Hepatocyte (in vitro differentiated cells): ENCODE data around the gene ST3GAL4. TPM values are rescaled to one million over a fixed set of nuclear protein-coding genes. Genes with fewer than 3 reads are reported as not detected.

Experiments
- DNase-seq: peaks from one replicate; pipeline ENCODE4 v3.0.0-alpha.2; 2016; ENCODE audit warnings: low spot score
- H2AFZ ChIP-seq: fragments of 200-600 bp; sonication (generic); 2 replicates; pipeline ENCODE4 v1.6.0; 2016; ENCODE audit warnings: antibody characterized with exemption, mild to moderate bottlenecking
- H3K27ac ChIP-seq: fragments of 200-600 bp; sonication (generic); 2 replicates; pipeline ENCODE4 v1.5.1; 2016; ENCODE audit warnings: mild to moderate bottlenecking
- H3K27me3 ChIP-seq: fragments of 200-600 bp; sonication (generic); 2 replicates; pipeline ENCODE4 v1.6.1; 2016
- H3K36me3 ChIP-seq: fragments of 200-600 bp; sonication (generic); replicated peaks from 2 replicates; pipeline ENCODE4 v1.5.1; 2016; ENCODE audit warnings: low read depth; ENCODE audit not compliant: insufficient read depth
- H3K4me1 ChIP-seq: fragments of 200-600 bp; sonication (generic); 2 replicates; pipeline ENCODE4 v1.5.1; 2016; ENCODE audit warnings: mild to moderate bottlenecking, moderate library complexity; ENCODE audit not compliant: insufficient read depth
- H3K4me2 ChIP-seq: fragments of 200-600 bp; sonication (generic); 2 replicates; pipeline ENCODE4 v1.6.0; 2016
- H3K4me3 ChIP-seq: fragments of 200-600 bp; sonication (generic); 2 replicates; pipeline ENCODE4 v1.5.1; 2016; ENCODE audit warnings: mild to moderate bottlenecking
- H3K79me2 ChIP-seq: fragments of 200-600 bp; sonication (generic); 2 replicates; pipeline ENCODE4 v1.6.0; 2017; ENCODE audit warnings: mild to moderate bottlenecking
- H3K9me2 ChIP-seq: fragments of 200-600 bp; sonication (generic); replicated peaks from 2 replicates; pipeline ENCODE4 v1.6.0; 2017; ENCODE audit warnings: mild to moderate bottlenecking; ENCODE audit not compliant: insufficient read depth
- H3K9me3 ChIP-seq: fragments of 200-600 bp; sonication (generic); 2 replicates; pipeline ENCODE4 v1.5.1; 2016; ENCODE audit warnings: low read depth, mild to moderate bottlenecking
- H4K20me1 ChIP-seq: fragments of 200-600 bp; sonication (generic); 2 replicates; pipeline ENCODE4 v1.6.0; 2016; ENCODE audit warnings: mild to moderate bottlenecking; ENCODE audit not compliant: insufficient read depth, poor library complexity, severe bottlenecking
- CTCF ChIP-seq: fragments of 200-600 bp; sonication (generic); IDR thresholded peaks from 2 replicates; pipeline ENCODE4 v1.5.1; 2016; ENCODE audit warnings: antibody characterized with exemption, mild to moderate bottlenecking; ENCODE audit not compliant: poor library complexity
- EZH2 ChIP-seq: fragments of 200-600 bp; sonication (generic); IDR thresholded peaks from 2 replicates; pipeline ENCODE4 v1.6.1; 2016; ENCODE audit warnings: antibody characterized with exemption, mild to moderate bottlenecking, borderline replicate concordance
- EZH2phosphoT487 ChIP-seq: fragments of 200-600 bp; sonication (generic); IDR thresholded peaks from one replicate; pipeline ENCODE4 v1.6.1; 2018; ENCODE audit warnings: antibody characterized with exemption, mild to moderate bottlenecking, low read depth, moderate library complexity; ENCODE audit not compliant: unreplicated experiment, severe bottlenecking
- WGBS: methylation state at CpG from one replicate; pipeline ENCODE4 v1.1.6; 2016; ENCODE audit warnings: low lambda C conversion rate; ENCODE audit errors: missing lambda C conversion rate; 5-methylcytosine and 5-hydroxymethylcytosine counted together
- polyA plus RNA-seq: library from polyadenylated mRNA; unstranded; fragments of >200 nt; fragmentation: Nextera tagmentation; extraction: Ambion mirVana; gene quantifications from 2 replicates; pipeline ENCODE4 v1.2.1, GENCODE V29; 2016
- total RNA-seq: library from RNA; depleted of rRNA; stranded (reverse); fragments of >200 nt; gene quantifications from 2 replicates; pipeline ENCODE4 v1.2.3, GENCODE V29; 2014

The ST3GAL4 gene
- total and polyA plus RNA-seq, 2 experiments from 2014 or later, result 31.0 to 31.5 TPM

- DNase-seq, result no peak
- Histone ChIP-seq H3K36me3 (no peaks in the 10 kb centered on the region), H3K27me3 (no peaks in the 10 kb centered on the region), H3K4me2 (no peak overlapping the region), H3K4me3 (no peak overlapping the region), H3K4me1 (peaks cover 9% of the 10 kb centered on the region), H3K9me3 (no peaks in the 10 kb centered on the region), H3K9me2 (no peaks in the 10 kb centered on the region), H3K27ac (no peak overlapping the region), H3K79me2 (no peaks in the 10 kb centered on the region), H2AFZ (no peak overlapping the region), H4K20me1 (no peaks in the 10 kb centered on the region)
- TF ChIP-seq EZH2phosphoT487 (no peak), CTCF (no peak), EZH2 (no peak)
- WGBS, result 86% methylated on average over 5 of the region's 6 CpGs
Measured at GRCh38 chr11:126432525-126432924, 77.0 kb downstream of the ST3GAL4 start.

GRCh38 chr11:126433244-126433846, 77.9 kb downstream of the ST3GAL4 start:
- peaks cover 9% of the 10 kb centered on the region for H3K4me1 ChIP-seq
- H3K4me2 ChIP-seq, result no peak overlapping the region
- no peak for DNase-seq
- no peaks in the 10 kb centered on the region for H3K79me2 ChIP-seq
- H3K27ac ChIP-seq, result no peak overlapping the region
- WGBS, result 91% methylated on average over 11 of the region's 11 CpGs
- H2AFZ ChIP-seq, result no peak overlapping the region
- no peak overlapping the region for H3K4me3 ChIP-seq
- H3K9me3 ChIP-seq, result no peaks in the 10 kb centered on the region
- no peaks in the 10 kb centered on the region for H3K9me2 ChIP-seq
- TF ChIP-seq CTCF, result no peak
- TF ChIP-seq EZH2phosphoT487, result no peak
- TF ChIP-seq EZH2, result no peak
- H3K36me3 ChIP-seq, result no peaks in the 10 kb centered on the region
- no peaks in the 10 kb centered on the region for H3K27me3 ChIP-seq
- H4K20me1 ChIP-seq, result no peaks in the 10 kb centered on the region

GRCh38 chr11:126433989-126434949, 78.8 kb downstream of the ST3GAL4 start:
- no peak overlapping the region for H3K4me3 ChIP-seq
- H3K27me3 ChIP-seq, result no peaks in the 10 kb centered on the region
- no peak overlapping the region for H2AFZ ChIP-seq
- H3K9me3 ChIP-seq, result no peaks in the 10 kb centered on the region
- H3K79me2 ChIP-seq, result no peaks in the 10 kb centered on the region
- H3K4me1 ChIP-seq, result peaks cover 9% of the 10 kb centered on the region
- no peaks in the 10 kb centered on the region for H3K9me2 ChIP-seq
- H3K27ac ChIP-seq, result no peak overlapping the region
- no peak for DNase-seq
- no peaks in the 10 kb centered on the region for H4K20me1 ChIP-seq
- H3K4me2 ChIP-seq, result no peak overlapping the region
- TF ChIP-seq CTCF, result no peak
- TF ChIP-seq EZH2, result no peak
- TF ChIP-seq EZH2phosphoT487, result no peak
- 86% methylated on average over 13 of the region's 16 CpGs for WGBS
- no peaks in the 10 kb centered on the region for H3K36me3 ChIP-seq
